Keratinocyte (primary cell): ENCODE results near the gene RNF41. TPM values are rescaled to one million over a fixed set of nuclear protein-coding genes. Genes with fewer than 3 reads are reported as not detected.

ENCODE experiments used
- DNase-seq: peaks from one replicate; pipeline ENCODE4 v3.0.0-alpha.2; 2011; ENCODE audit warnings: low read depth, missing footprints, low spot score
- FAIRE-seq: peaks from 2 replicates; lab custom pipeline; 2011; peaks lifted over from hg19 to GRCh38; lab: Jason Lieb, UNC
- H2AFZ ChIP-seq: 2 replicates; pipeline ENCODE4 v1.6.0; 2012; ENCODE audit warnings: low read length, control low read depth, inconsistent platforms; ENCODE audit not compliant: control insufficient read depth
- H3K27ac ChIP-seq: 2 replicates; pipeline ENCODE4 v1.5.1; 2011; ENCODE audit warnings: low read length; ENCODE audit not compliant: control insufficient read depth, insufficient read depth
- H3K27me3 ChIP-seq: 3 replicates; pipeline ENCODE4 v1.6.0; 2011; ENCODE audit warnings: low read length; ENCODE audit not compliant: control insufficient read depth, insufficient read depth; ENCODE audit errors: extremely low read depth
- H3K36me3 ChIP-seq, 2 experiments: 2 replicates in 1 of 2; 3 replicates in 1 of 2; pipeline ENCODE4 v1.5.1; 2011; ENCODE audit warnings: low read length in 2 of 2, mild to moderate bottlenecking in 1 of 2; ENCODE audit not compliant: control insufficient read depth in 2 of 2, insufficient read depth in 2 of 2; ENCODE audit errors: extremely low read depth in 1 of 2
- H3K4me1 ChIP-seq: 3 replicates; pipeline ENCODE4 v1.5.1; 2011; ENCODE audit warnings: low read length; ENCODE audit not compliant: control insufficient read depth, insufficient read depth; ENCODE audit errors: extremely low read depth
- H3K4me2 ChIP-seq: 3 replicates; pipeline ENCODE4 v1.6.0; 2011; ENCODE audit warnings: low read depth, low read length; ENCODE audit not compliant: control insufficient read depth, insufficient read depth; ENCODE audit errors: extremely low read depth
- H3K4me3 ChIP-seq, 3 experiments: fragments of 200-600 bp in 1 of 3; sonication (generic) in 1 of 3; 2 replicates in 2 of 3; 3 replicates in 1 of 3; pipeline ENCODE4 v1.5.1; 2011 to 2016; ENCODE audit warnings: low read length in 3 of 3, mild to moderate bottlenecking in 3 of 3, control low read depth in 2 of 3, inconsistent platforms in 1 of 3, low read depth in 1 of 3, mixed read lengths in 1 of 3, mixed run types in 1 of 3, moderate library complexity in 1 of 3; ENCODE audit not compliant: control insufficient read depth in 2 of 3, insufficient read depth in 2 of 3; ENCODE audit errors: extremely low read depth in 1 of 3
- H3K79me2 ChIP-seq: 2 replicates; pipeline ENCODE4 v1.6.0; 2012; ENCODE audit warnings: low read length; ENCODE audit not compliant: control insufficient read depth, insufficient read depth
- H3K9ac ChIP-seq: 3 replicates; pipeline ENCODE4 v1.6.0; 2011; ENCODE audit warnings: low read length; ENCODE audit not compliant: control insufficient read depth, insufficient read depth; ENCODE audit errors: extremely low read depth
- H3K9me1 ChIP-seq: 3 replicates; pipeline ENCODE4 v1.6.0; 2011; ENCODE audit warnings: low read length; ENCODE audit not compliant: control insufficient read depth, insufficient read depth; ENCODE audit errors: extremely low read depth
- H3K9me3 ChIP-seq: 2 replicates; pipeline ENCODE4 v1.5.1; 2012; ENCODE audit warnings: low read depth, low read length; ENCODE audit not compliant: control insufficient read depth
- H4K20me1 ChIP-seq: 3 replicates; pipeline ENCODE4 v1.6.0; 2011; ENCODE audit warnings: low read length; ENCODE audit not compliant: control insufficient read depth, insufficient read depth; ENCODE audit errors: extremely low read depth
- CTCF ChIP-seq, 3 experiments: IDR thresholded peaks in 1 of 3; conservative IDR thresholded peaks in 1 of 3; optimal IDR thresholded peaks in 1 of 3; 2 replicates in 2 of 3; 3 replicates in 1 of 3; pipeline versions ENCODE3 to v1.5.1; 2011; ENCODE audit warnings: low read length in 3 of 3, mild to moderate bottlenecking in 3 of 3, moderate library complexity in 2 of 3, control low read depth in 1 of 3, inconsistent platforms in 1 of 3; ENCODE audit not compliant: insufficient read depth in 2 of 3; ENCODE audit errors: extremely low read depth in 1 of 3
- EZH2 ChIP-seq: IDR thresholded peaks from one replicate; pipeline ENCODE4 v1.6.1; 2012; ENCODE audit warnings: inconsistent platforms, mild to moderate bottlenecking, low read length, moderate library complexity
- dilution Hi-C: fragments of 300-500 bp; cut with MboI; formaldehyde crosslinking; loops from one replicate; pipeline ENCODE4 v1.7.0; 2020; ENCODE audit warnings: low sequenced_read_pairs; ENCODE audit not compliant: extremely low pct_ligation_motif_present
- polyA plus RNA-seq, 5 experiments: library from polyadenylated mRNA; depleted of rRNA in 3 of 5; stranded (reverse) in 3 of 5; stranded (forward) in 1 of 5; unstranded in 1 of 5; fragments of >200 nt; gene quantifications; 1 replicate in 1 of 5; 2 replicates in 3 of 5; 3 replicates in 1 of 5; pipeline versions ENCODE4 v1.2.1 to v1.2.3, GENCODE V29; 2011 to 2012; ENCODE audit warnings: missing spikeins in 2 of 5, low read depth in 1 of 5, low replicate concordance in 1 of 5

The RNF41 gene
- polyA plus RNA-seq, 1 donor (not counting 4 experiments of a cell fraction or from before 2014, with no cell fraction given) = 42.2 TPM

GRCh38 chr12:56237552-56237951, 15.8 kb upstream of the RNF41 start:
- no peaks in the 10 kb centered on the region for H3K4me1 ChIP-seq
- TF ChIP-seq CTCF (optimal IDR thresholded peaks at IDR 0.05 in 1 of 3, IDR thresholded peaks at IDR 0.05 in 1 of 3, conservative IDR thresholded peaks at IDR 0.05 in 1 of 3; ENCODE audit: extremely low read depth in 1 of 3, insufficient read depth in 2 of 3, low read length in 3 of 3) = no peak
- no peak for TF ChIP-seq EZH2
- DNase-seq = no peak
- H3K9me1 ChIP-seq = no peaks in the 10 kb centered on the region
- H3K4me3 ChIP-seq = no peak overlapping the region
- H4K20me1 ChIP-seq = peaks cover 3% of the 10 kb centered on the region
- dilution Hi-C loops = no loop called here
- H3K27ac ChIP-seq = no peak overlapping the region
- H2AFZ ChIP-seq = no peak overlapping the region
- no peak for FAIRE-seq
- no peaks in the 10 kb centered on the region for H3K27me3 ChIP-seq
- no peak overlapping the region for H3K4me2 ChIP-seq
- no peak overlapping the region for H3K9ac ChIP-seq
- no peaks in the 10 kb centered on the region for H3K9me3 ChIP-seq
- H3K79me2 ChIP-seq = no peaks in the 10 kb centered on the region
- peaks cover 21 to 30% of the 10 kb centered on the region in 2 experiments for H3K36me3 ChIP-seq

GRCh38 chr12:56236985-56237384, 15.3 kb upstream of the RNF41 start:
- Histone ChIP-seq H3K9me3 (no peaks in the 10 kb centered on the region), H3K4me2 (no peak overlapping the region), H4K20me1 (peaks cover 3% of the 10 kb centered on the region), H3K27me3 (no peaks in the 10 kb centered on the region), H2AFZ (no peak overlapping the region), H3K4me1 (no peaks in the 10 kb centered on the region), H3K9ac (no peak overlapping the region), H3K4me3 (no peak overlapping the region), H3K9me1 (no peaks in the 10 kb centered on the region), H3K27ac (no peak overlapping the region), H3K79me2 (no peaks in the 10 kb centered on the region), H3K36me3 (peaks cover 17 to 27% of the 10 kb centered on the region in 2 experiments)
- TF ChIP-seq EZH2 = no peak
- TF ChIP-seq CTCF (optimal IDR thresholded peaks at IDR 0.05 in 1 of 3, IDR thresholded peaks at IDR 0.05 in 1 of 3, conservative IDR thresholded peaks at IDR 0.05 in 1 of 3; ENCODE audit: extremely low read depth in 1 of 3, insufficient read depth in 2 of 3, low read length in 3 of 3) = no peak
- dilution Hi-C loops = no loop called here
- DNase-seq (no peak), FAIRE-seq (no peak)
